HG03039 (cell line): ENCODE data around the gene PC.
A peak's percentile ranks its signal among the peaks of the same experiment; 100 is the strongest.
"Not testable (repeated sequence)": the region's sequence is repeated elsewhere in the genome, so short reads cannot be mapped to it uniquely, and the experiment has no call there.

Experiments used
- ATAC-seq: cut with Tn5 transposase; IDR thresholded peaks from one replicate; pipeline ENCODE4 v1.9.1; 2021; ENCODE audit warnings: mild to moderate bottlenecking, moderate library complexity; ENCODE audit not compliant: unreplicated experiment

Gene PC

DNA sequence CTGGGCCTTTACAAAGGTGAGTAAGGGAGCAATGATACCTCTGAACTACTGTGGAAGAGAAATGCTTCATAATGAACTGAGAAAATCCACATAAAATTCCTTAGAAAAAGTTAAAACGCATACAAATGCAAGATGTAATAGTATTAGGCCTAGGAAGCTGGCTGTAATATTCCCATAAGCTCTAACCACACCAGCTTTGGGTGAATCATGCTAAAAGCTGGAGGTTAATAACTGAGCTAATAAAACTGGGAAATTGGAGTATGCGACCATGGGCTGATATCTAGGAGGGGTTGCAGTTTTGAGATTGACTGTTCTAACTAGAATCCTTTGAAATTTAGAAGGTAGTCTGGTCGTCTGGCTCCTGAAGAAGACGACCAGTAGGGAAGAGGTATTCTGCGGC is 143.5 kb downstream of the PC start:
- ATAC-seq: no peak

DNA sequence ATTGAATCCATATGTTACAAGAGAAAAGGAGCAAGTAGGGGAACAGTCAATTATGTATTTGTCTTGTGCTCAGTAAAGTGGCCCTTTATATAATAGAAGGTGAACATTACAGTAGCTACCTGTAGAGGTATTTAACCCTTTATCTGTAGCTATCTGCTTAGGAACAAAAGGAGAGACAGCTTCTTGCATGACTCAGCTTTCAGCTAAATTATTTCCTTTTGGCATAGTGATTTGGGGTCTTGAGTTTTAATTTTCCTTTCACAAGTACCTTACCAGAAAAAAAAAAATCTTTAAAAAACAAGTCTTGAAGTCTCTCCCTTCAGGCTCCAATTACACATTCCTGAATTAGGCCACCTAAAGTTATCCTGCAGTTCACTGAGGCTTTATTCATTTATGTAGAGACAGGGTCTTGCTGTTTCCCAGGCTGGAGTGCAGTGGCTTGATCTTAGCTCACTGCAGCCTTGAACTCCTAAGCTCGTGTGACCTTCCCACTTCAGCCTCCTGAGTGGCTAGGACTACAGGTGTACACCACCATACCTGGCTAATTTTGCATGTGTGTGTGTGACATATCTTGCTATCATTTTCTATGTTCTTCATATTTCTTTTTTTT is 147.5 kb downstream of the PC start:
- no peak for ATAC-seq

DNA sequence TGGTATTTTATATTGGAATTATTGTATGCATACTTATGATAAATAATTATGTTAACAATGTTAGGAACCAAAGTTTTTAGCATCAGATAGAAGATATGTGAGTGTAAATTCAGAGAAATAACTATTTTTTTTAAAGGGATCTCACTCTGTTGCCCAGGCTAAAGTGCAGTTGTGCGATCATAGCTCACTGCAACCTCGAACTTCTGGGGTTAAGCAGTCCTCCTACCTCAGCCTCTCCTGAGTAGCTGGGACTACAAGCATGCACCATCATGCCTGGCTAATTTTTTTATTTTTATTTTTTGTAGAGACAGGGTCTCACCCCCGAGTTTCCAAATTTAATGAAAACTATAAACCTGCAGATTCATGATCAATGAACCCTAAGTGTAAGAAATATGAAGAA is 148.6 kb downstream of the PC start:
- ATAC-seq: no peak

DNA sequence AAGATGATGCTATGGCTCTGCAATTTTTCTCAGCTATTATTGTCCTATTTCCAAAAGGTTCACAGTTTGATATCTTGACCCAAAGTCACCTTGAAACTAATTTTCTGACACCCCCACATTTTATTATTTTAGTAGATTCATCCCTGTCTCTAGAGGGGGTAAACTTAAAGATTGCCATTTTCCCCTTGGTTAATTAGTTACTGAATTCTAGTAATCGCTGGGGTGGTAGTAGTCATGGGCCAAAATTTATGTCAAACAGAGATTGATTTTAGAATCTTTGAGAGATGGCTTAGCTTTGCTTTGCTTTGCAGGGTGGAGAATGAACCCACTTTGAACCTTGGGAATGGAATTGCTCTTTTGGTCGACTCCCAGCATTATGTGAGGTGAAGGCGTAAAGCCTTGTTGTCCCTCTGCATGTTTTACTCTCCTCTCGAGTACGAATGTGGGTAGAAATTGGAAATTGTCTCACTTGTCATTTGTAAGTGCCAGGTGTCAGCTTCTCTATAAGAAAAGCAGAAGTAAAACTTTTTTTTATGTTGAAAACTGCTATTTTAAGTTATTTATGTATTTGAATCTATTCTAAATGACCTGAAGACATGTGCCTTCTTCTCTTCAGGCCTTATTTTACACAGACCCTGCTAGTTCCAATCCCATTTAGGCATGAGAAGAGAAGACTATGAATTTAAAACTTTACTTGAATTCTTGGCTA is 157.3 kb downstream of the PC start:
- ATAC-seq: peak; percentile 61

DNA sequence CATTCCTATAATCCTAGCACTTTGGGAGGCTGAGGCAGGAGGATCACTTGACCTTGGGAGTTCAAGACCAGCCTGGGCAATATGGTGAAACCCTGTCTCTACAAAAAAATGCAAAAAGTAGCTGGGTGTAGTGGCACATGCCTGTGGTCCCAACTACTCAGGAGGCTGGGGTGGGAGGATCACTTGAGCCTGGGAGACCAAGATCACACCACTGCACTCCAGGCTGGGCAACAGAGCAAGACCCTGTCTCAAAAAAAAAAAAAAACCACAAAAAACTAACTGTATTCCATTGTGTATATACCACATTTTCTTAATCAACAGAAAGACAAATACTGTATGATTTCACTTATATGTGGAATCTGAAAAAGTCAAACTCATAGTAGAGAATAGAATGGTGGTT is 158.4 kb downstream of the PC start:
- not testable (repeated sequence) for ATAC-seq
